ENCODE data around the gene MYO10.

GRCh38 chr5:16866273-16866672 lies 69.8 kb downstream of the MYO10 start:
- TF ChIP-seq CTCF (IDR thresholded peaks at IDR 0.05), result no peak
- TF ChIP-seq ATF3 (CRISPR knock-in tag; conservative IDR thresholded peaks at IDR 0.05), result no peak
- no peak for TF ChIP-seq USF1 (CRISPR knock-in tag; IDR thresholded peaks at IDR 0.05)
- no peak for TF ChIP-seq CREB1 (CRISPR knock-in tag; IDR thresholded peaks at IDR 0.05)
- TF ChIP-seq NR2C2 (CRISPR knock-in tag; IDR thresholded peaks at IDR 0.05), result no peak
